Measurements from ENCODE around the gene CYP4F2.

DNA sequence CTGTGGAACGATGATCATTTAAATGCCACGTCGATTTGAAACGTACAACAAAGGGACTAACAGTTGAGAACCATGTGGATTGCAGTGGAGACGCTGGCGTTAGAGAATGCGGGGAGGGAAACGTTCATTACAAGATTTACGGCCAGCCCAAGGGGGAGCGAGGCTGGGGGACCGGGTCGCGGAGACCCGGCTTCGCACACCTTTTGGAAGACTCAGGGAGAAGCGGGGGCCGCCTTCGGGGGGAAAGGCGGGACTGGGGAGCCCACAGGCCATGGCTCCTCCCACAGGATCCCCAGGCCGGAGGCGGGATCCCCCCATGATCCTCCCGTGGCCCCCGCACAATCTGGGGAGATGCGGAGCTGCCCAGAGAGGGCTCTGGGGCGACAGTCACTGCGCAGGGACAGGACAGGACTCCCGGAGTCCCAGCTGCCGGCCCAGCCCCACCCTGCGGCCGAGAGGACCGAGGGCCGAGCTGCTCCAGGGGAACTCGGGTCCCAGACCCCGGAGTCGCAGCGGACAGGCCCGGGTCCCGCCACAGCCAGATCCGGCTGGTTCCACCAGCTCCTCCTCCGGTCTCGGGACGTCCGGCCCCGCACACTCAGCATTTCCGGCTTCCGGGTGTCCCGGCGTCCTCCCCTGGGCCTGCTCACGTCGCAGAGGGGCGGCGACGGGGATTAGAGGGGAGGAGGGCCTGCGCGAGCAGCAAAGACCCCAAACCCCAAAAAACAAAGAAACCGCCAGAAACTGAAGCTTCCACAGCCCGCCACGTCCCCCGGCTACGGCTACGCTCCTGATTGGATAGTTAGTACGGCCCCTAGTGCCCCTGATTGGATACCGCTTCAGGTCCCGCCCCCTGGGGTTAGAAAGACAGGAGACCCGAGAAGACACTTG is 61.3 kb downstream of the CYP4F2 start:
- TF ChIP-seq, protein P1, sequence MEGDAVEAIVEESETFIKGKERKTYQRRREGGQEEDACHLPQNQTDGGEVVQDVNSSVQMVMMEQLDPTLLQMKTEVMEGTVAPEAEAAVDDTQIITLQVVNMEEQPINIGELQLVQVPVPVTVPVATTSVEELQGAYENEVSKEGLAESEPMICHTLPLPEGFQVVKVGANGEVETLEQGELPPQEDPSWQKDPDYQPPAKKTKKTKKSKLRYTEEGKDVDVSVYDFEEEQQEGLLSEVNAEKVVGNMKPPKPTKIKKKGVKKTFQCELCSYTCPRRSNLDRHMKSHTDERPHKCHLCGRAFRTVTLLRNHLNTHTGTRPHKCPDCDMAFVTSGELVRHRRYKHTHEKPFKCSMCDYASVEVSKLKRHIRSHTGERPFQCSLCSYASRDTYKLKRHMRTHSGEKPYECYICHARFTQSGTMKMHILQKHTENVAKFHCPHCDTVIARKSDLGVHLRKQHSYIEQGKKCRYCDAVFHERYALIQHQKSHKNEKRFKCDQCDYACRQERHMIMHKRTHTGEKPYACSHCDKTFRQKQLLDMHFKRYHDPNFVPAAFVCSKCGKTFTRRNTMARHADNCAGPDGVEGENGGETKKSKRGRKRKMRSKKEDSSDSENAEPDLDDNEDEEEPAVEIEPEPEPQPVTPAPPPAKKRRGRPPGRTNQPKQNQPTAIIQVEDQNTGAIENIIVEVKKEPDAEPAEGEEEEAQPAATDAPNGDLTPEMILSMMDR (IDR thresholded peaks at IDR 0.05), result no peak
- TF ChIP-seq POLR2AphosphoS5 (IDR thresholded peaks at IDR 0.05), result peak; percentile 84
- TF ChIP-seq POLR2A (IDR thresholded peaks at IDR 0.05), result peak; percentile 85
